ENCODE results near the gene SERINC3. TPM values are rescaled to one million over a fixed set of nuclear protein-coding genes. Genes with fewer than 3 reads are reported as not detected.

The SERINC3 gene
- total and polyA plus RNA-seq, 10 of the 15 experiments (the other 5 are each of a cell fraction or from before 2014, with no cell fraction given): 24.5 to 96.8 (median 38.8) TPM

DNA sequence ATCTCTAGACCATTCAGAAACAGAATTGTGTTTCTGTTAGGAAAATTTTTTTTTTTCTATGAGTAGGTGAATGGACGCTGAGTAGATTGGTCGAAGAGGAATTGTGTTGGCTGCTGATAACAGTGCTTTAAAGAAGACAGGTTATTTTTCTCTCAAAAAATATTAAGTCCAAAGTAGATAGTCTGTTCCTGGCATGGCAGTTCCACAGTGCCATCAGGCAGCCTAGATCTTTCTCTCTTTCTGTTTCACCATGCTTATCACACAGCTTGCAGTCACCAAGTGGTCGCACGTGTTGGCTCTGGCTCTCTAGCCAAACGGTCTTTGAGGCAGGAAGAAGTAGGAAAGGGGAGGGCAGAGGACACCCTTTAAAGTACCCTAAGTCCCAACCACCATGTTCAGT lies 22.4 kb upstream of the SERINC3 start (continued):
- TF ChIP-seq ZBTB4 (CRISPR knock-in tag; IDR thresholded peaks at IDR 0.05) (no peak), TCF7 (IDR thresholded peaks at IDR 0.05; ENCODE audit: borderline replicate concordance) (no peak), RFX5 (IDR thresholded peaks at IDR 0.05; ENCODE audit: low read depth, low read length) (no peak)

- intact Hi-C loops (cut with micrococcal nuclease; ENCODE audit: unreplicated experiment): no loop called here
- no peak for TF ChIP-seq MYC (IDR thresholded peaks at IDR 0.05; ENCODE audit: insufficient read depth, insufficient read length, insufficient replicate concordance, low read length, severe bottlenecking)
- TF ChIP-seq EGR1 (IDR thresholded peaks at IDR 0.05; ENCODE audit: borderline replicate concordance in 1 of 2, low read depth in 2 of 2, low read length in 2 of 2): no peak
- TF ChIP-seq, protein P1, sequence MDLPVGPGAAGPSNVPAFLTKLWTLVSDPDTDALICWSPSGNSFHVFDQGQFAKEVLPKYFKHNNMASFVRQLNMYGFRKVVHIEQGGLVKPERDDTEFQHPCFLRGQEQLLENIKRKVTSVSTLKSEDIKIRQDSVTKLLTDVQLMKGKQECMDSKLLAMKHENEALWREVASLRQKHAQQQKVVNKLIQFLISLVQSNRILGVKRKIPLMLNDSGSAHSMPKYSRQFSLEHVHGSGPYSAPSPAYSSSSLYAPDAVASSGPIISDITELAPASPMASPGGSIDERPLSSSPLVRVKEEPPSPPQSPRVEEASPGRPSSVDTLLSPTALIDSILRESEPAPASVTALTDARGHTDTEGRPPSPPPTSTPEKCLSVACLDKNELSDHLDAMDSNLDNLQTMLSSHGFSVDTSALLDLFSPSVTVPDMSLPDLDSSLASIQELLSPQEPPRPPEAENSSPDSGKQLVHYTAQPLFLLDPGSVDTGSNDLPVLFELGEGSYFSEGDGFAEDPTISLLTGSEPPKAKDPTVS (IDR thresholded peaks at IDR 0.05; ENCODE audit: low read depth, low read length): no peak
- TF ChIP-seq, protein P2, sequence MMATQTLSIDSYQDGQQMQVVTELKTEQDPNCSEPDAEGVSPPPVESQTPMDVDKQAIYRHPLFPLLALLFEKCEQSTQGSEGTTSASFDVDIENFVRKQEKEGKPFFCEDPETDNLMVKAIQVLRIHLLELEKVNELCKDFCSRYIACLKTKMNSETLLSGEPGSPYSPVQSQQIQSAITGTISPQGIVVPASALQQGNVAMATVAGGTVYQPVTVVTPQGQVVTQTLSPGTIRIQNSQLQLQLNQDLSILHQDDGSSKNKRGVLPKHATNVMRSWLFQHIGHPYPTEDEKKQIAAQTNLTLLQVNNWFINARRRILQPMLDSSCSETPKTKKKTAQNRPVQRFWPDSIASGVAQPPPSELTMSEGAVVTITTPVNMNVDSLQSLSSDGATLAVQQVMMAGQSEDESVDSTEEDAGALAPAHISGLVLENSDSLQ (IDR thresholded peaks at IDR 0.05): no peak
- TF ChIP-seq NR2F1 (conservative IDR thresholded peaks at IDR 0.05): no peak
- TF ChIP-seq TARDBP (IDR thresholded peaks at IDR 0.05; ENCODE audit: borderline replicate concordance): no peak
- TF ChIP-seq RELA (IDR thresholded peaks at IDR 0.05; ENCODE audit: borderline replicate concordance, partially characterized antibody): no peak
- no peak for TF ChIP-seq MEF2A (IDR thresholded peaks at IDR 0.05; ENCODE audit: insufficient read depth, low read depth, low read length)
- no peak for TF ChIP-seq ZBTB11 (CRISPR knock-in tag; IDR thresholded peaks at IDR 0.05)
- TF ChIP-seq NRF1 (conservative IDR thresholded peaks at IDR 0.05; ENCODE audit: low read depth, low read length): no peak
- TF ChIP-seq TCF7 (IDR thresholded peaks at IDR 0.05; ENCODE audit: borderline replicate concordance): no peak
Observed at GRCh38 chr20:44543358-44543757, 21.5 kb upstream of the SERINC3 start.

More at GRCh38 chr20:44543358-44543757, 21.5 kb upstream of the SERINC3 start:
- H3K79me2 ChIP-seq (ENCODE audit: control insufficient read depth, insufficient read depth, low read length): no peaks in the 10 kb centered on the region
- SMC1A ChIA-PET (ENCODE audit: uncharacterized antibody, unreplicated experiment): interaction anchor here (0.7 to 2.0 kb wide), 2 partner anchors 54 to 67 kb away, joined by 3 to 5 read pairs; no protein-coding TSS in a partner anchor
- DNase-seq (ENCODE audit: low read depth, low spot score) (no peak), ATAC-seq (no peak), FAIRE-seq (no peak)
- RAD21 ChIA-PET (ENCODE audit: unreplicated experiment): no interaction called here
- H3K4me3 ChIP-seq: no peak overlapping the region
- no peaks in the 10 kb centered on the region for H3K9me3 ChIP-seq (replicated peaks; ENCODE audit: control insufficient read depth, insufficient read depth, low read length)
- H3K27ac ChIP-seq (ENCODE audit: control insufficient read depth, insufficient read depth): no peak overlapping the region
- no TSS peak for BruUV-seq (replicated peaks)
- H3K9ac ChIP-seq (ENCODE audit: control insufficient read depth, insufficient read depth, low read length): no peak overlapping the region
- 74% methylated on average over 3 of the region's 3 CpGs for WGBS (ENCODE audit: insufficient coverage, insufficient replicate concordance, low lambda C conversion rate, missing lambda C conversion rate)
- no peaks in the 10 kb centered on the region for H3K27me3 ChIP-seq (replicated peaks in 1 of 2; ENCODE audit: control insufficient read depth in 2 of 2, insufficient read depth in 2 of 2, low read length in 1 of 2)
- H2AFZ ChIP-seq (ENCODE audit: control insufficient read depth, low read depth, low read length): no peak overlapping the region
- POLR2A ChIA-PET: interaction anchor here (0.7 kb wide), 1 partner anchor 12 kb away, joined by 3 read pairs; no protein-coding TSS in a partner anchor
- in situ Hi-C loops (cut with MboI): no loop called here
- H3K4me2 ChIP-seq (ENCODE audit: control insufficient read depth, insufficient read depth): no peak overlapping the region
- CTCF ChIA-PET: interaction anchor here (2.9 kb wide), 1 partner anchor 33 kb away, joined by 9 read pairs; no protein-coding TSS in a partner anchor
- H4K20me1 ChIP-seq (ENCODE audit: control insufficient read depth, insufficient read depth): no peaks in the 10 kb centered on the region
- H3K36me3 ChIP-seq (ENCODE audit: control insufficient read depth in 2 of 2, insufficient read depth in 2 of 2, low read length in 1 of 2): no peaks in the 10 kb centered on the region
- no peaks in the 10 kb centered on the region for H3K4me1 ChIP-seq (ENCODE audit: control insufficient read depth, insufficient read depth, low read length)
